Measurements from ENCODE around the gene UBE2L6.

- TF ChIP-seq CTCF (conservative IDR thresholded peaks at IDR 0.05) (no peak), ZFX (IDR thresholded peaks at IDR 0.05) (no peak)
Observed at GRCh38 chr11:57523419-57523818, 44.1 kb downstream of the UBE2L6 start.
